Mesothelial cell of epicardium (in vitro differentiated cells): ENCODE results near the gene FRY. TPM values are rescaled to one million over a fixed set of nuclear protein-coding genes. Genes with fewer than 3 reads are reported as not detected.

Experiments used
- DNase-seq, 2 experiments: peaks; one replicate each; pipeline ENCODE4 v3.0.0; 2021; ENCODE audit warnings: low spot score in 2 of 2; ENCODE audit not compliant: unreplicated experiment in 2 of 2
- H3K27ac Mint-ChIP-seq: 2 replicates; pipeline ENCODE4 v1.8.0; 2021; ENCODE audit warnings: mixed read lengths
- H3K27me3 Mint-ChIP-seq: 2 replicates; pipeline ENCODE4 v1.8.0; 2021; ENCODE audit warnings: low read depth, mixed read lengths
- H3K36me3 Mint-ChIP-seq: 2 replicates; pipeline ENCODE4 v1.8.0; 2021; ENCODE audit warnings: mixed read lengths
- H3K4me1 Mint-ChIP-seq: 2 replicates; pipeline ENCODE4 v1.8.0; 2021; ENCODE audit warnings: mixed read lengths
- H3K4me3 Mint-ChIP-seq: 2 replicates; pipeline ENCODE4 v1.8.0; 2021; ENCODE audit warnings: mild to moderate bottlenecking, moderate library complexity, mixed read lengths
- H3K9me3 Mint-ChIP-seq: 2 replicates; pipeline ENCODE4 v1.8.0; 2021; ENCODE audit warnings: mixed read lengths
- total RNA-seq: library from RNA; stranded (reverse); gene quantifications from 3 replicates; pipeline ENCODE4 v1.2.1, GENCODE V29; 2021
- TF ChIP-seq, protein P1 (sequence below): fragments of 200-600 bp; sonication (generic); IDR thresholded peaks from one replicate; pipeline ENCODE4 v1.5.0; 2021; ENCODE audit warnings: antibody characterized with exemption; ENCODE audit not compliant: unreplicated experiment

FRY gene
- total RNA-seq, 1 donor from 2014 or later: 18.1 TPM

DNA sequence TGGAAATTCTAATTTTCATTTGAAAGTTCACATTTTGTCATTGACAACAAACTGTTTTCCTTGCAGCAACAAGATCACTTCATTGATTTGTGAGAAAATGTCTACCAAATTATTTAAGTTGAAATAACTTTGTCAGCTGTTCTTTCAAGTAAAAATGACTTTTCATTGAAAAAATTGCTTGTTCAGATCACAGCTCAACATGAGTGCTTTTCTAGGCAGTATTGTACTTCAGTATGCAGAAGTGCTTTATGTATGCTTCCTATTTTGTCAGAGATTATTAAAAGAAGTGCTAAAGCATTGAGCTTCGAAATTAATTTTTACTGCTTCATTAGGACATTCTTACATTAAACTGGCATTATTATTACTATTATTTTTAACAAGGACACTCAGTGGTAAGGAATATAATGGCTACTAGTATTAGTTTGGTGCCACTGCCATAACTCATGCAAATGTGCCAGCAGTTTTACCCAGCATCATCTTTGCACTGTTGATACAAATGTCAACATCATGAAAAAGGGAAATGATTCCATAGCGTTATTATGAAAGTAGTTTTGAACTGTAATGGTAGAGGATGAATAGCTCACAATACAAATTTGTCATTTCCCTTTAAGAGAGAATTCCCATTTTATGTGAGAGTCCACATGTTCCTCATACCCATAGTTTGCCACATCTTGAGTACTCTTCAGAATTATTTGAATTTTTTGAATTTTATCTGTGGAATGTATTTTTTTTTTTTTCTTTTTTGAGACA lies 286.3 kb downstream of the FRY start:
- TF ChIP-seq, protein P1, sequence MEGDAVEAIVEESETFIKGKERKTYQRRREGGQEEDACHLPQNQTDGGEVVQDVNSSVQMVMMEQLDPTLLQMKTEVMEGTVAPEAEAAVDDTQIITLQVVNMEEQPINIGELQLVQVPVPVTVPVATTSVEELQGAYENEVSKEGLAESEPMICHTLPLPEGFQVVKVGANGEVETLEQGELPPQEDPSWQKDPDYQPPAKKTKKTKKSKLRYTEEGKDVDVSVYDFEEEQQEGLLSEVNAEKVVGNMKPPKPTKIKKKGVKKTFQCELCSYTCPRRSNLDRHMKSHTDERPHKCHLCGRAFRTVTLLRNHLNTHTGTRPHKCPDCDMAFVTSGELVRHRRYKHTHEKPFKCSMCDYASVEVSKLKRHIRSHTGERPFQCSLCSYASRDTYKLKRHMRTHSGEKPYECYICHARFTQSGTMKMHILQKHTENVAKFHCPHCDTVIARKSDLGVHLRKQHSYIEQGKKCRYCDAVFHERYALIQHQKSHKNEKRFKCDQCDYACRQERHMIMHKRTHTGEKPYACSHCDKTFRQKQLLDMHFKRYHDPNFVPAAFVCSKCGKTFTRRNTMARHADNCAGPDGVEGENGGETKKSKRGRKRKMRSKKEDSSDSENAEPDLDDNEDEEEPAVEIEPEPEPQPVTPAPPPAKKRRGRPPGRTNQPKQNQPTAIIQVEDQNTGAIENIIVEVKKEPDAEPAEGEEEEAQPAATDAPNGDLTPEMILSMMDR: no peak
- Mint-ChIP-seq H3K4me1 (peaks cover 6% of the 10 kb centered on the region), H3K4me3 (no peak overlapping the region), H3K27me3 (no peaks in the 10 kb centered on the region), H3K27ac (no peak overlapping the region), H3K36me3 (peaks cover 9% of the 10 kb centered on the region), H3K9me3 (peaks cover 4% of the 10 kb centered on the region)
- no peak for DNase-seq

DNA sequence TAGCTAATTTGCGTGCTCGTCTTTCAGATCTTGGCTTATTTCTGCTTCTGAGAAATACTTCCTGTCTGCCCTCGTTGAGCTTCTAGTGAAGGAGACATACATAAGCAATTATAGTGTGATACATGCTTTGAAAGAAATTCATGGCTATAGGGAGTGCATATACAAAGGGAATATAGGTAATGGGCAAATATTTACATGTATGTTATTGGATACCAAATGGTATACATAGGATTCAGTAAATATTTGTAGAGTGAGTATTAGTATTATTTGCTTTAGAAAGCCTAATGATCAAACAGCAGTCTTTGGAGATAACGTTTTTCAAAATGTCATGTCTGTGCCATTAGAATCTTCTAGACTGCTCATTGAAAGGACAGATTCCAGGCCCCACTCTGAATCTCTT lies 289.0 kb downstream of the FRY start:
- Mint-ChIP-seq H3K4me3 (no peak overlapping the region), H3K36me3 (peaks cover 9% of the 10 kb centered on the region), H3K27ac (no peak overlapping the region), H3K27me3 (no peaks in the 10 kb centered on the region), H3K4me1 (no peaks in the 10 kb centered on the region), H3K9me3 (peaks cover 4% of the 10 kb centered on the region)
- TF ChIP-seq, protein P1: no peak
- no peak for DNase-seq

DNA sequence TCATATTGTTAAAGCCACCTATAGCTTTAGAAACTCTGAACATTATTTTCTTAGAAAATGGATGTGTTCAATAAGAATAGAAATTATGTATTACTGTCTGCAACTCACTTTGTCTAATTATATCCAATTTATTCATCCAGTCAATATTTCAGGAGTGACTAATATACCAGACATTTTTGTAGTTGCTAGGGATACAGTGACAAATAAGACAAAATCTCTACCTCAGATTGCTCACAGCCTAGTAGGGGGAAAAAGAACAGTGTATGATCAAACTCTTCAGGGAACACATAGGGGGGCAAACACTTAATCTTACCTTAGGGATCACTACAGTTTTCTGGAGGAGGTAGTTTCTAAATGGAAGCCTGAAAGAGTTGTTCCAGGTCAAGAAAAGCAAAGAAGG lies 292.3 kb downstream of the FRY start:
- Mint-ChIP-seq H3K9me3 (peaks cover 4% of the 10 kb centered on the region), H3K36me3 (peaks cover 13% of the 10 kb centered on the region), H3K27ac (no peak overlapping the region), H3K4me1 (no peaks in the 10 kb centered on the region), H3K4me3 (no peak overlapping the region), H3K27me3 (no peaks in the 10 kb centered on the region)
- DNase-seq: no peak
- TF ChIP-seq, protein P1: no peak

DNA sequence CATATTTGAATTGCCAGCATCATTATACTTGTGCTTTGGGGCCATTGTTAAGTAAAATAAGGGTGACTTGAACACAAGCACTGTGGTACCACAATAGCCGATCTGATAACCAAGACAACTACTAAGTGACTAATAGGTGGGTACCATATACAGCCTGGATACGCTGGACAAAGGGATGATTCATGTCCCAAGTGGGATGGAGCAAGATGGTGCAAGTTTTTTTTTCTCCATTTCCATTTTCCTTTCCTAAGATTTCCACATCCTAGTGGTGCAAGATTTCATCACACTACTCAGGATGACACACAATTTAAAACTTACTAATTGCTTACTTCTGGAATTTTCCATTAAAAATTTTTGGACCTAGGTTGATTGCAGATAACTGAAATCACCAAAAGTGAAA lies 298.9 kb downstream of the FRY start:
- Mint-ChIP-seq H3K4me1 (no peaks in the 10 kb centered on the region), H3K9me3 (no peaks in the 10 kb centered on the region), H3K4me3 (no peak overlapping the region), H3K27me3 (no peaks in the 10 kb centered on the region), H3K27ac (no peak overlapping the region), H3K36me3 (peaks cover 28% of the 10 kb centered on the region)
- DNase-seq: no peak
- TF ChIP-seq, protein P1: no peak

DNA sequence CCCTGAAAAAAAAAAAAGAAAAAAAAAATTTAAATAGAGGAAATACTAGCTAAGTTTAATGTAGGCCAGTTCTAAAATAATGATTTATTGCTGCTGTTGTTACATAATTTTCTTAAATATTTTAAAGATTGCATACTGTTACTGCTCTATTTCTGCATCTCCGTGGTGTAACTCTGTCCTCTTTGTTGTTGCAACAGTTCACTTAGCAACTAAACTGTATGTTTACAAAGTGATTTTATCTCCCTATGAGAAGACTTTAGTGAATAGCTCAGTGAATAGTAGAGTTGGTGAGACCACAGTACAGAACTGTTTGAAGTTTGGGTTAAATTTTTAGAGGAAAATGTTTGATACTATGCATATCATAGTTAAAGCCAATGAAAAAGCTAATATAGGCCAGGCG lies 303.1 kb downstream of the FRY start:
- H3K36me3 Mint-ChIP-seq: peaks cover 44% of the 10 kb centered on the region
- peaks cover 13% of the 10 kb centered on the region for H3K9me3 Mint-ChIP-seq
- H3K4me3 Mint-ChIP-seq: no peak overlapping the region
- TF ChIP-seq, protein P1: no peak
- no peak for DNase-seq
- peaks cover 3% of the 10 kb centered on the region for H3K4me1 Mint-ChIP-seq
- no peak overlapping the region for H3K27ac Mint-ChIP-seq
- H3K27me3 Mint-ChIP-seq: no peaks in the 10 kb centered on the region
